DOHH2 (cell line): ENCODE results near the gene AP1M2.

Experiments used
- EZH2phosphoT487 ChIP-seq: fragments of 200-600 bp; sonication (generic); IDR thresholded peaks from 2 replicates; pipeline ENCODE4 v1.6.1; 2017; ENCODE audit warnings: borderline replicate concordance, mild to moderate bottlenecking, antibody characterized with exemption, low read length, moderate library complexity, mixed read lengths
- TF ChIP-seq, protein P1 (sequence below): fragments of 200-600 bp; sonication (generic); IDR thresholded peaks from one replicate; pipeline ENCODE4 v1.5.1; 2014; ENCODE audit warnings: antibody characterized with exemption, mild to moderate bottlenecking, low read depth, low read length; ENCODE audit not compliant: poor library complexity, severe bottlenecking

DNA sequence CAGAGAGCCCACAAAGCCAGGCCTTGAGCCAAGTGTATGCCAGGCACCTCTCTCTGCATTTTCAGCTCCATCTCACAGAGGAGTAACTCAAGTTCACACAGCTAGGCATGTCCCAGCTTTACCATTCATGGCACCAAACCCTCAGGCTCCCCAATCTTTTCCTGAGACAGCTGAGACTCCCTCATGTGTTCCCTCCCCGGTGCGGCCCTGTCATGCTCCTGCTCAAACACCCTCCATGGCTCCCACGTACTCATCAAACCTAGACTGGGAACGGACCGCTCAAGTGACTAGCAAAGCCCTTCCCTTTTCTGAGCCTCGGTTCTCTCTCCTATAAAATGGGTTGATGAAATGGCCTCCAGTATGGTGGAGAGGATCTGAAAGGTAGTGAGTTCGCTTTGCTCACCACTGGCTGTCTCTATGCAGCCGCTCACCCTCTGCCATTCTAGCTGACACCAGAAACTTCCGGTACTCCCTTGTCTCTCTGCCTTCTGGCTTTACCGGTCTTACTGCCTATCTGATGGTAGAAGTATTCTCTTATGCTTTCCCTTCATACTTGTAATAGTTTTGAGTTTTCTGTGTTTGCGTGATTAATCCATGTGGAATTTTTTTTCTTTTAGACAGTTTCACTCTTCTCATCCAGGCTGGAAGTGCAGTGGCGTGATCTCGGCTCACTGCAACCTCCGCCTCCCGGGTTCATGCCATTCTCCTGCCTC, 30.5 kb upstream of the AP1M2 start:
- TF ChIP-seq, protein P1, sequence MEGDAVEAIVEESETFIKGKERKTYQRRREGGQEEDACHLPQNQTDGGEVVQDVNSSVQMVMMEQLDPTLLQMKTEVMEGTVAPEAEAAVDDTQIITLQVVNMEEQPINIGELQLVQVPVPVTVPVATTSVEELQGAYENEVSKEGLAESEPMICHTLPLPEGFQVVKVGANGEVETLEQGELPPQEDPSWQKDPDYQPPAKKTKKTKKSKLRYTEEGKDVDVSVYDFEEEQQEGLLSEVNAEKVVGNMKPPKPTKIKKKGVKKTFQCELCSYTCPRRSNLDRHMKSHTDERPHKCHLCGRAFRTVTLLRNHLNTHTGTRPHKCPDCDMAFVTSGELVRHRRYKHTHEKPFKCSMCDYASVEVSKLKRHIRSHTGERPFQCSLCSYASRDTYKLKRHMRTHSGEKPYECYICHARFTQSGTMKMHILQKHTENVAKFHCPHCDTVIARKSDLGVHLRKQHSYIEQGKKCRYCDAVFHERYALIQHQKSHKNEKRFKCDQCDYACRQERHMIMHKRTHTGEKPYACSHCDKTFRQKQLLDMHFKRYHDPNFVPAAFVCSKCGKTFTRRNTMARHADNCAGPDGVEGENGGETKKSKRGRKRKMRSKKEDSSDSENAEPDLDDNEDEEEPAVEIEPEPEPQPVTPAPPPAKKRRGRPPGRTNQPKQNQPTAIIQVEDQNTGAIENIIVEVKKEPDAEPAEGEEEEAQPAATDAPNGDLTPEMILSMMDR = no peak
- TF ChIP-seq EZH2phosphoT487 = no peak
